NCI-H69 (cell line): ENCODE results near the gene SLC51B.
"Not testable (repeated sequence)": the region's sequence is repeated elsewhere in the genome, so short reads cannot be mapped to it uniquely, and the experiment has no call there.

Experiments
- DNase-seq: peaks from one replicate; lab custom pipeline; 2025; lab: John Stamatoyannopoulos, UW

SLC51B gene

DNA sequence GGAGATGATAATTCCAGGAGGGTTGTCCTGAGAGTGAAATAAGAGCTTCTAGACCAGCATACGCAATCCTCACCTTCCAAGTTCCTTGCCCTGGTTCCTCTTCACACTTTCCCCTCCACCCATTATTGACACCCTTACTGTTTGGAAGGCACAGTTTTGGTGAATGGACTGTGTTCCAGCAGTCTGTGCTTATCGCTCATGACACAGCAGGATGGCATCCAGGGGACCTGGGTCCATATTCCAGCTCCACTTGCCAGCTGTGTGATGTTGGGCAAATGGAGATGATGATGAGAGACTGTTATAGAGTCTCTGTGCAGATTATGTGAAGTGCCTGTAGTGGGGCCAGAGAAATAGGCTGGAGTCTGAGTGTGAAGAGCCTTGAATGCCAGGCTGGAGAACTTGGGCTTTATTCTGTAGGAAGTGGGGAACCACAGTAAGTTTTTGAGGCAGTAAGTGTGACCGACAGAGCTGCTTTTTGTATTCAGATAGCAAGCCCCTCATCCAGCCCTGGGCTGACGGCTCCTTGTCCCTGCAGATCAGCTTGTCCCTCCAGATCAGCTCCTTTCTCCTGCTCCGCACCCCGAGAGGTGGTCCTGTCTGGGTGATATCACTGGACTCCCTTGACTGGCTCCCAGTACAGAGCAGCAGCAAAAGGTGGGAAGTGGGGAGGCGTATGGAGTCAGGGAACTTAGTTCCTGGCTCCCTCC, 39.5 kb downstream of the SLC51B start:
- DNase-seq: no peak

DNA sequence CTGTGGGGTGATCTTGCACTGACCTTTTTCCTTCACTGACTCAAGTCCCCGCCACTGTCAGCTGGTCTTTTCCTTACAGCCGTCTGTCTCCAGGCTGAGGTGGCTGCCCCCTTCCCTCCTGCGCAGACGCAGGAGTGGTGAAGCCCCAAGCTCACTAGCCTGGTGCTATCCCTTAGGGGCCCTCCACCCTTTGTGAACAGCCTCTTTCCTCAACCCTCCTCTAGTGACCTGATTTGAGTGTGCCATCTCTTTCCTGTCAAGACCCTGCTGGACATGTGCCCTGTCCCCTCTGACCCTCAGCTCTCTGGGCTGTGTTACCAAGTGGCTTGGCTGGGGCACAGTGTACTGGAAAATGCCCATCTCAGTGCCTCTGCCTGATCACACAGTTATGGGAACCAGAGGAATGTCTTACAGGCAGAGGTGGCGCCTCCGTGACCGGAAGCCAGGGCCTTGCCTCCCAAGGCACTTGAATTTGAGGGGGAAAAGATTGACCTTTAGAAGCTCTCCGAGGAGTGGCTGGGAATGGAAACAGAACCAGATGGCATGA, 40.1 kb downstream of the SLC51B start:
- DNase-seq: no peak

DNA sequence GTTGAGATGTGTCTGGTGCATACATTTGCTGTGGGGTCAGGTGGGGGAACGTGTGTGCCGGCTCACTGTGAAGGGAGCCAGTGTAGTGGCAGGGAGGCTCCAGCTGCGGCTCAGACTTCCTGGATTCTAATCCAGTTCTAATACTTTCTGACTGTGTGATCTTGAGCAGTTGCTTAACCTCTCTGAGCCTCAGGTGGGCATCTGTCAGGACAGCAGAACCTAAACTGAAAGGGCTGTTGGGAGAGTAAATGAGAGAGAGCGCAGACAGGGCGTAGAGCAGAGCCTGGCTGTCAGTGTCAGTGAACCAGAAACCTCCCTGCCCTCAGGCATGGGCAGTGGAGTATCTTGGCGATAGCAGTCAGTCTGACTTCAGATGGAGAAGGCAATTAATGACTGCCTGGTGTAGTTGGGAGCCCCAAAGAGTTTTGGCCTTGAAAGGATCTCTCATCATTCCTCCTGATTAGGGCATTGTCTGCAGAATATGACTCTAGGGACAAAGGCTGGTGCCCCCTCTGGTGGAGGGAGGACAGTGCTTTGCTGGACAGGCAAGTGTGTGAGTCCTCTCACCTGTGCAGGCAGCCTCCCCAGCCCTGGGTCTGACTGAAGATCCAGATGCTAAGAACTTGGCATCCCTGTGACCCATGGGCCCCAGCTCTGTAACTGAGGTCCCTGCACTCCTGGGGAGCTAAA, 40.9 kb downstream of the SLC51B start:
- peak; percentile 61 for DNase-seq

DNA sequence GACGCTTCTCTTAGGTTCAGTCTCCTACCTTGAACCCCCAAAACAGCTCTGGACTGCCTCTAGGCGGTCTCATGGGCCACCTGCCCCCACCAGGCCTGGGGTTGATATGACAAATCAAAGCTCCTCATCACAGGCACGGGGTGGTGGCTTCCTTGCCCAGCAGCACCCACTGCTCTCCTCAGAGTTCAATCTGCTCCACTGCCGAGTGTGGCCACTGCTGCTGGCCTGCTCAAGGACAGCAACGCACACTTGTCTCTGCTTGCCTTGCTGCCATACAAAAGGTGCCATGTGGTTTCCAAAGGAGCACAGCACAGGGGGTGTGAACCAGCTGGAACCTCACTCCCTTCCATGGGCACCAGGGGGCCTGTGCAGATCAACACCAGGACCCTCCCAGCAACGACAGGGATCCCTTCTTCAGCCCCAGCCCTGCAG, 41.5 kb downstream of the SLC51B start:
- peak; percentile 50 for DNase-seq

DNA sequence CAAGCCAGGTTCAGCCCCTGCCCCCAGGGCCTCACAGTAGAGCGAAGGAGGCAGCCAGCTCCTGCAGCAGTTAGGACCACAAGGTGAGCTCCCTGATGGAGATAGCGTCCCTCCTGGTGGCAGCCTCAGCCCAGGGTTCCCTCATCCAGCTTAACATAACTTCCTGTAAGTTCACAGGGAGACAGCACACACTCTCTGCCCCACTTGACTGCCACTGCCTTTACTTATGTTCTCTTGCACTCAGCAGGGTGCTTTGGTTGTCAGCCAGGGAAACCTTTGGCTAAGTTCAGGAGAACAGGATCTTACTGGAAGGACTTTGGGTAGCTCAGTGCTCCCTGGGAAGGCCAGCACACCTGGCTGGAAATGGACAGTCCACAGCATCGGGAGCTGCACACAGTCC, 42.2 kb downstream of the SLC51B start:
- peak; percentile 60 for DNase-seq

DNA sequence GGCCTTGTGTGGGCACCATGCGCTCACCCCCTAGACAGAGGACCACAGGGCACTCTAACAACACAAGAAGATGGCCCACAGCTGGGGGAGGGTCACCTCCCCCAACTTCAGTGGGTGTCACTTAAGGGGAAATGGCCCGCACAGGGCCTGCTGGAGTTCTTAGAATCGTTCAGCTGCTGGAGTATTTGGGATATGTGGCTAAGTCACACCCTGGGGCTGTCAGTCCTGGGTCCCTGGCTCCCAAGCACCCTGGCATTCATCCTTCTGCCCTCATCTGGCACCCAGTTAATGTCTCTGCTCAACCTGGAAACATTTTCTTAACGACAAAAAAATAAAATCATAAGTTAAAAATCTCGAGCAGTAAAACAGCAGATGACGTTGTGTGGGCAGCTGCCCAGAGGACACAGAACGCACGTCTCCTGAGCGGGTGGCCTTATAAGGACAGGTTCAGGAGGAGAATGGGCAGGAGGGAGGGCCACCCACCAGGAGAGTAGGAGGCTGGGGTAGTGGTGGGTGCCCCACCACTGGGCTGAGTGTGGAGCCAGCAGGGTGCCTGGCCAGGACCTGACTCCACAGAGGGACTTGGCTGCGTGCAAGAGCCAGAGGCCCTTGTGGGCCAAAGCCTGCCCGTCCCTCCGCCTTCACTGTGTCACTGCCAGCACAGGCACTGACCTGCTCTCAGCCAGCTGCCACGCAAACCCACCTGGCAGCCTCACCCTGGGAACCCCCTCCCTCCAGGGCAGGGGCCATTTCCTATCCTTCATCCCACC, 42.9 kb downstream of the SLC51B start:
- DNase-seq: no peak

DNA sequence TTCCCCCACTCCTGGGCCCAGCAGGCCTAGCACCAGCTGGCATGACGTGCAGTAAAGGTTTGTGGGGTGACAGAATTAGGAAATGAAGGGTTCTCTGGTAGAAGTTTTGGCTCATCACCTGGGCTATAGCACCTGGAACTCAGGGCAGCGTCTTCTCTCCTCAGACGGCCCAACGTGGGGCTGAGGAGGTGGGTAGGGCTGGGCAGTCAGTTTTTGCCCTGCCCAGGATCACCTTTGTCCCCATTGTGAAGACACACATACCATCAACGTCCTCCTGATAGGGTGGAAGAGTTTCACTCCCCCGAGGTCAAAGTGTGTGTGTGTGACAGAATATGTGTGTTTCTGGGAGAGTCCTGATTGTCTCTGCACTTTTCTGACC, 43.4 kb downstream of the SLC51B start:
- DNase-seq: no peak

DNA sequence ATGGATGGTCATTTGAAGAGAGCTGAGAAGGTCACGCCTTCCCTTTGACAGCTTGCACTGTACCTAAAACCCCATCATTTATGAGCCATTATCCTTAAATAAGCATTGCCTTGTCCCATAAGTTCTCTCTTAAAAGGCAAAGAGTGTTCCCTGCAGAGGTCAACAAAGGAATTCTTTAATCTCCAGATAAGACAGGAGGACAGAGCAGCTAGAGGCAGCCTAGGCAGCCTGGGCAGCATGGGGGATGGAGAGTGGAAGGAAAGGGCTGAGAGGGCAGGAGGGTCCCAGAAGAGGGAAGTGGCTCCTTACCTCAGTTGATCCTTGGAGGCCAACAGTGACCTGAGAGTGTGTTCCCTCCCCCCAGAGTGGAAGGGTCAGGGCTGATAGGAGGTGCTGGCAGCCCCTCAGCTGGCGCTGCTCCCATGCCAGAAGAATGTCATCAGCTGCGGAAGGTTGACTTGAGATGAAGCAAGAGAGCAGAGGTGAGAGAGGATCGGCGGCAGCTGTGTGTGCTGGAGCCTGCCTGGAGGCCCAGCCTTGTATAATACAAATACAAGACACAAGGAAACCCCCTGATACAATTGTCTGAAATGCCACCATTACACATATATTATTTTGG, 44.1 kb downstream of the SLC51B start:
- no peak for DNase-seq

DNA sequence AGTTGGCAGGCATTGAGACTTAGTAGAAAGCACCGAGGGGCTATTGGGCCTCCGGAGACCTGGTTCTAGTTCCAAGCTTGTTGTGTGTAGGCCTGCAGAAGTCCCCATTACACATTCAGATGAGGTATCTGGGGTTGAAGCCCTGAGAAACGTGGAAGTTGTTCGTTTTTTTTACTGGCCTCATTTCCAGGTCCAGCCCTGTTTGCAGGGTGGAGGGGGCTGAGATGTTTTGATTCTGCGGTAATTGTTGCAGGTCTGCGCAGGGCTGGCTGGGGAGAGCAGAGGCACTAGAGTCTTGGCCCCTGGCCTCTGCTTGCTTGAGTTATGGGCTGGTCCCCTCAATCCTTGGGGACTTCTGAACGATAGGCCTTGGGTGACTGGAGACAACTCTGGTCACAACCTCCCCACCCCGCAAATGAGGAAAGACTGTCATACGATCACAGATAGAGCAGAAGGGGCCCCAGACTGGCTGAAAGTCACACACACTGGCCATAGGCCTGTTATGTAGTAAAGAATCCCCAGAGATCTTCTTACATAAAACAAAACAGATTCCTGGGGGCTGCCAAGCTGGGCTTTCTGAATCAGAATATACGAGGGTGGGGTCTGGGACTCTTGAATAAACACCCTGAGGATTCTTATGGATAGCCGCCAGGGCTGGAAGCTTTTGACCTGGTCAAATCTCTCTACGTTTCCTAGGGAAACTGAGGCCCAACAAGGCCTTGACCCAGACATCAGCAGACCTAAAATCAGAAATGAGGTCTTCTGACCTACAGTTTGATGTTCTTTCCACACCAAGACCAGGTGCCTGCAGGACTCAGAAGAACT, 47.0 kb downstream of the SLC51B start:
- no peak for DNase-seq

DNA sequence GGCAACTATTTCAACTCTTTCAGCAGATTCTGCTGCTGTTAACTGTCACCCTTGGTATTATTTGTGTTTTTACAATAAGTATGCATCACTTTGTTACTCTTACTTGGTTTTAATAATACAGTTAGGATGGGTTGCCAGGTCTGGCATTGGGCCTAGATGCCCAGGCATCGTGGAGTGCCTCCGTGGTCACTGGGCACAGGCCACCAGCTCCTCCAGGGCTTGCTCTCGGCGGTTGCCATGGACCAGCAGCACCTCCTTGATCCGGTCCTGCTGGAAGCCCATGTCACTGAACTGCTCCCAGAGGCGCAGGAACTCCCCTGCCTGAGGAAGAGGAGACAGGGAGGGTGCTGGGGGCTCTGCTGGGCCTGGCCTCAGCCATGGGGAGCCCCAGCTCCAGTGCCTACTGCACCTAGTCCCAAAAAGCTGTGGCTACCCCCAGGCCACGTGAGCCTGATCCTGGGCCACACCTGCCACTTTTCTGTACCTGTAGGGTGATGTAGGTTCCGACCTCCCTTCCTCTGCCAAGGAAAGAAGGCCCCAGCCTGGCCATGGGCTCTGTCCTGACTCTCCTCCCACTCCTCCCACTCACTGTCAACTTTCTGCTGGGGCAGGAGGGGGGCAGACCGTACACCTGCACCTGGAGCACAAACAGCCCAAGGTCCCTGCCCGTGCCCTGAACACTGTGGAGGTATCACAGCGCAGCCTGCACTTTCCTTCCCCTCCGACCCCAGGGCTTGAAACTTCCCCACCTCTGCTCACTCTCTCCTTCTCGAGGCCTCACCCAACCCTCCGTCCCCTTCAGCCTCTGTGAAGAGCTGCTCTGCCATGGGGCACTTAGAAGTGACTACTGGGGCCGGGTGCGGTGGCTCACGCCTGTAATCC, 48.0 kb downstream of the SLC51B start:
- no peak for DNase-seq

DNA sequence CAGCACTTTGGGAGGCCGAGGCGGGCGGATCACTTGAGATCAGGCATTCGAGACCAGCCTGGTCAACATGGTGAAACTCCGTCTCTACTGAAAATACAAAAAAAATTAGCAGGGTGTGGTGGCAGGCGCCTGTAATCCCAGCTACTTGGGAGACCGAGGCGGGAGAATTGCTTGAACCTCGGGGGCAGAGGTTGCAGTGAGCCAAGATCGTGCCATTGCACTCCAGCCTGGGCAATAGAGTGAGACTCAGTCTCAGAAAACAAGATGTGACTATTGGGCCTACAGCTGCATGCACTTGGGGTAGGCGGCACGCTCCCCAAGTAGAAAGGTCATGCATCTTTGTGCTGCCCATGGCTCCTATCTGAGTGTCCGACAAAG, 48.6 kb downstream of the SLC51B start:
- DNase-seq: not testable (repeated sequence)

DNA sequence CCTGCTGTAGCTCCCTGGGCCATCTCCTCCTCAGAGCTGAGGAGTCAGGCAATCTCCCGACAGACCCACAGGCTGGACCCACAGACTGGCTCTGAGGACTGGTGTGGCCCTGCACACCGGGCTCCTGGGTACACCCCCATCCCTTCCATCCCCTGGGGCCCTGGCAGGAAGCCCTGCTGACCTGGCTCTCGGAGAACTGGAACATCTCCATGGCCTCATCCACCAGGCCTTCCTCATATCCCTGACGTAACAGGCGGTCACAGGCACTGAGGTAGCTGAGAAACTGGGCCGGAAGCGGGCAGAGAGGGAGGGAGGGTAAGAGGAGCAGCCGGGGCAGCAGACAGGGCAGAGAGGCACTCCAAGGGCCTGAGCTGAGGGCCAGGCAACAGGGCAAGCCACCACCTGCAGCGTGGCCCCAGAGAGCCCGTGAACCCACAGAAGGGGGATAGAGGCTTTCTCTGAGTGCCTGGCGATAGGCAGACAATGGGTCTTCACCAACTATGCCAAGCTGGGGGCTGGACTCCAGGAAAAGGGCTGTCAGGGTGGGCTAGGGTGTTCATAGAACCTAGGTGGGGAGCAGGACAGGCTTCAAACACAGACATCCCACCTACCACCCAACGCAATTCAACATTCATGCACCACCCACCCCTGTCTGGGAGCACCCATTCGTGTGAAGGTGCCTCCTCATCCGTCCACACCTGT, 49.3 kb downstream of the SLC51B start:
- no peak for DNase-seq

DNA sequence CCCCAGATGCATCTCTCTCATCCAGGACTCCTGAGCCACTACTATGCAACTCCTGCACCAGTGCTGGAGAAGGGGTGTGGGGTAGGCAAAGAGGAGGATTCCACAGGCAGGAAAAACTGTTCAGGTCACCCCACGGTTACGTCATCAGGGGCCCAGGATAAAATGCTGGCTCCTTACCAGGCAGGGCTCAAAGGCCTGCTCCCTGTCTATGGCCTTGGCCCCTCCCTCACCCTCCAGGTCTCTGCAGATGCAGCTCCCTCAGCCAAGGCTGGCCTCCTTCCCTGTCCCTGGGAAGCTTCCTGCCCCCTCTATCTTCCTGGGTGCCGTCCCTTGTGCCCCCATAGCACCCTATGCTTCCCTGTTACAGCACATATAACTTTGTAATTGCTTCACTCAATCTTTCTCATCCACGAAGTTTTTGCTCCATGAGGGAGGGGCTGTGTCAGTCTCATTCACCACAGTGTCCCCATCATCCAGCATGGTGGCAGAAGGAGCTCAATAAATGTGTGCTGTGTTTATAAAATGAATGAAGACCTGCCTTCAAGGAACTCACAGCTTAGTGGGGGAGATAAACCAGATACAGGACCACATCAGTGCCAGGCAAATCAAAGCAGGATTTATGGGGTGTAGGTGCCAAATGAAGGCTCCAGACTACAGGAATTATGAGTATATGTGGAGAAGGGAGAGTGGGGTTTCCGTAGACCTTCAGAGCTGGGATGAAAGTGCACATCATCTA, 50.0 kb downstream of the SLC51B start:
- DNase-seq: no peak

DNA sequence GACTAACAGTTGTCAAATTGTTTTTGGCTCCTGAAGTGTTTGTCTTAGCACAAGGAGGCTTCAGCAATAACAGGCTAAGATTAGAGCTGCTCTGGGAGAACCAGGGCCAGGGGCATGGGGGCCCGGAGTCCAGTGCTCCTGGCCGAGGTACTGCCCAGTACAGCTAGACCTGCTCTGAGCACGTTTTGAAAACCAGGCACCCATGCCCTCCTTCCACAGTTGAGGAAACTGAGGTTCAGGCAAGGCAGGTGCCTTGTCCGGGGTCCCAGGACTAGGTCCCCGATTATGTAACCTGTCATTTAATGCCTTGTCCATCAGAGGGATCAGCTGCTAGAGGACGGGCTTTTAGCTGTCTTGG, 50.5 kb downstream of the SLC51B start:
- DNase-seq: no peak

DNA sequence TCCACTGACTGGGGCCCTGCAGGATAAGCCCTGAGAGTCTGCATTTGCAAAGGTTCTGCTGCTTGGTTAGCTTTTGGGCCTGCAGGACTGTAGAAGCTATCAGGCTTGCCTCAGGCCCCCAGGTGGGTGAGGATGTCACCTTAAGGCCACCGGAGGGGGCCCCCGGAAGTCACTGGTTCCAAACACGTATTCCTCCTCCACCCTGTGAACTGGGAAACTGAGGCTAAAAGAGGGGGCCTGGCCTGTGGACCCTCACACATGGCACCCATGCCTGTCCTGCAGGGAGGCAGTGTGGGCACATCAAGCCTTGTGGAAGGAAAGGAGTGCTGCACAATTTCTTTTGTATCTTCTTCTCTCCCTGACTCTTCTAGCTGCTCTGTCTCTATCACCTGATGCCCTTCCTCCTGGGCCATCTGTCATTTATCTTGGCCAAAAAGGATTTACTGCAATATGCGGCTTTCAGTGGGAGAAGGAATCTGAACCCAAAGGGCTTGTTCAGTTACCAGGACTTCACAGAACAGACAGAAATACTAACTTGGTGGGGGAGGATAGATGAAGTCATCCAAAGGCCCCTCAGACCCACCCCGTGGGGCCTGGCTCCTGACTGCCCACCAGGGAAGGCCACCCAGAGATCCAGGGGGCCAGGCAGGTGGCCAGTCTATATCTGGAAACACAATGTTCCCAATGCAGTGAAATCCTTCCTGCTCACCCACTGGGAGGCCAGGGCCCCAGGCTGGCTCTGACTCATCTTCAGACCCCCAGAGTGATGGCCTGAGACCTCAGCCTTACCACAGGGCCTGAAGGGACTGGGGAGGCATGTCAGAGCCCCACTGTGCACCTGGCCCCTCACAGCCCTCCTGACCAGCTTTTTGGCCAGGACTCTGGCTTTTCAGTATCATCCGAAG, 51.5 kb downstream of the SLC51B start:
- DNase-seq: no peak

DNA sequence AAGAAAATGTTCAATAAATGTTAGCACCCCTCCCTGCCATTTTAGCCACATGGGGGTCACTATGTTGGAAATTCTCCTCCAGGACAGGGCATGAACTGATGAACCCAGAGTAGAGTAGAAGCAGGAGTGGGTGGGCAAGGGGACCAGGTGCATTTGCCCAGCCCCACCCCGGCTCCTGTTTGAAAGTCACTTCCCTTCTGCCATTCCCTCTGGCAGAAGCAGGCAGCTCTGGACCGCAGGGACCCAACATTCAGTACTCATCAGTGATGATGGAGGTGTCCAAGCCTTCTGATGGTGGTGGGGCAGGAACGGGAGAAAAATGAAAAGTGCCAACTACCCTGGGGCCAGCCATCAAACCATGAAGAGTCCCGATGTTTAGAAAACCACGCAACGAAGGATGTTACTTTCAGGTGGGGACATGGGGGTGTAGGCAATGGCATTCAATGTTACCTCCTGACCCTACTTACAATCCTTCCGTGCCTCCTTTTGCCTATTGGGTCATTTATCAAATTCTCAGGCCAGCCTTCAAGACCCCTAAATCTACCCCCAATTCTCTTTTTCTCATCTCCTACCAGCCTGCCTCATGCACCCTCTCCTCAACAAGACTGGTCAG, 52.6 kb downstream of the SLC51B start:
- DNase-seq: no peak

DNA sequence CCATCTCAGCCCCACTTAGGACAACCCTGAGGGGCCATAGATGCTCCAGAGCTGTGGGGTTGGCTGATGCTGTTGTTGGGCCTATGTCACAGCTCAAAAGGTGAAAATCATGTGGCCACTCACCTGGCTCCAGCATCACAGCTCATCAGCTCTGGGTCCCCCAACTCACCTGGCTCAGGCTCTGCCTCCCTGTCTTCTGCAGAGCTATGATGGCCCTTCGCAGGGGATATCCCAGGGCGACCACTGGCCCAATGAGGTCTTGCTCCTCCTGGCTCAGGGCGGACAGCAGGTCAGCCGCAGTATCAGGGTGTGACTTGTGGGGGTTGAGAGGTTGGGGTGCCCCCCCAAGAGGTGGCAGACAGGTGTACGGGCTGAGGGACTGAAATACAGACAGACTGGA, 54.1 kb downstream of the SLC51B start:
- DNase-seq: no peak

DNA sequence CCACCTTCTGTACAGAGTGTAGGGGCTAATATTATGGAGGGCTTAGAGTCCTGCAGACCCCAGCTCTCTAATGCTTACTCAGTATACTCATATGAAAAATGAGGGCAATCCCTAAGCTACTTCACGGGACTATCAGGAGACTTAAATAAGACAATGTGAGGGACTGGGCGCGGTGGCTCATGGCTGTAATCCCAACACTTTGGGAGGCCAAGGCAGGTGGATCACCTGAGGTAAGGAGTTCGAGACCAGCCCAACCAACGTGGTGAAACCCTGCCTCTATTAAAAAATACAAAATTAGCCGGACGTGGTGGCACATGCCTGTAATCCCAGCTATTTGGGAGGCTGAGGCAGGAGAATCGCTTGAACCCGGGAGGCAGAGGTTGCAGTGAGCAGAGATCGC, 54.6 kb downstream of the SLC51B start:
- not testable (repeated sequence) for DNase-seq
